Muscle layer of colon (tissue), 2 donors: ENCODE results near the gene MCTP2.
A peak's percentile ranks its signal among the peaks of the same experiment; 100 is the strongest.

Source experiments
- H3K27ac ChIP-seq: one replicate; pipeline ENCODE4 v1.7.0; 2013; ENCODE audit warnings: low read depth, mild to moderate bottlenecking, low read length, moderate library complexity
- H3K27me3 ChIP-seq, 2 donors: one replicate each; pipeline ENCODE4 v1.7.0; 2013; ENCODE audit warnings: low read length in 2 of 2, mild to moderate bottlenecking in 2 of 2; ENCODE audit not compliant: insufficient read depth in 2 of 2, control insufficient read depth in 1 of 2
- H3K36me3 ChIP-seq: one replicate; pipeline ENCODE4 v1.7.0; 2013; ENCODE audit warnings: mild to moderate bottlenecking, low read length; ENCODE audit not compliant: insufficient read depth
- H3K4me1 ChIP-seq: one replicate; pipeline ENCODE4 v1.7.0; 2013; ENCODE audit warnings: mild to moderate bottlenecking, low read length; ENCODE audit not compliant: insufficient read depth
- H3K4me3 ChIP-seq, 2 donors: one replicate each; pipeline ENCODE4 v1.7.0; 2013; ENCODE audit warnings: low read length in 2 of 2, low read depth in 1 of 2, mild to moderate bottlenecking in 1 of 2, moderate library complexity in 1 of 2
- H3K9ac ChIP-seq: one replicate; pipeline ENCODE4 v1.7.0; 2013; ENCODE audit warnings: low read length
- H3K9me3 ChIP-seq: one replicate; pipeline ENCODE4 v1.7.0; 2013; ENCODE audit warnings: mild to moderate bottlenecking, low read length
- donor health status: abdominal sarcoma.
- donor health status: Adenocarcinoma of cecum.

MCTP2 gene

DNA sequence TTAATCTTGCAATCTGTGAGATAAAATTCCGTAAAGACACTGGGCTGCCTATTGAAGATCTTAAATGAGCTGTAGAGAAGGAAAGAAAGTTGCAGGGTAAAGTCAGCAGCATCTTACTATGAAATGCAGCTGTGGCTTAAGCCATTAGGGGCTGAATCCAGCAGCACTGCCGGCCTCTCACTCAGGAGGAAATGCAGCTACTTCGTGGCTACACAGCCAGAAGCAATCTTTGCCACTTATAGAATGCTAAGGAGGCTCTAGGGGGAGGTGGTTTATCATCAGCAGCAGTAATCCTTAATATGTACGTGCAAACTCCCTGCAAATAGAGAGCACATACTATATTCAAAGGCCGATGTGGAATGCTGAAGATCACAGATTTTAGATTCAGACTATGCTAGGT lies 19.1 kb upstream of the MCTP2 start:
- no peaks in the 10 kb centered on the region for H3K36me3 ChIP-seq
- H3K27ac ChIP-seq: no peak overlapping the region
- no peaks in the 10 kb centered on the region for H3K4me1 ChIP-seq
- no peaks in the 10 kb centered on the region for H3K27me3 ChIP-seq
- no peak overlapping the region for H3K4me3 ChIP-seq
- no peak overlapping the region for H3K9ac ChIP-seq
- H3K9me3 ChIP-seq: no peaks in the 10 kb centered on the region

DNA sequence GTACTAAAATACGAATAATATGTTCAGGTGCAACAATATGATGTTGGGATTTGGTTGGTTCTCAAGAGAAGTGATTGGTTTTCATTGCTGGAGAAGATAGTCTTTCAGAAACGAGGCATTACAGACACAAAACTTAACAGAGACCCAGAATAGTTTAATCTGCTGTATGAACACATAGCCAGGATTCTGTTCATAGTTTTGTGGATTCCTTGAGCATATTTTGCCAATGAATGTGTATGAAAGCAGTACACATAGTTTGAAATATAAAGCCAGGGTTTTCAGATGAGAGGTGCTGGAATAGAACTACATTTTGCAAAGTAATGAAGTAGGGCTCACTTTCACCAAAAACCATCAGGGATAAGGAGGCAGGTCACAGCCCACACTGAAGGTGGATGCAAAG lies 5.7 kb upstream of the MCTP2 start:
- H3K36me3 ChIP-seq: no peaks in the 10 kb centered on the region

DNA sequence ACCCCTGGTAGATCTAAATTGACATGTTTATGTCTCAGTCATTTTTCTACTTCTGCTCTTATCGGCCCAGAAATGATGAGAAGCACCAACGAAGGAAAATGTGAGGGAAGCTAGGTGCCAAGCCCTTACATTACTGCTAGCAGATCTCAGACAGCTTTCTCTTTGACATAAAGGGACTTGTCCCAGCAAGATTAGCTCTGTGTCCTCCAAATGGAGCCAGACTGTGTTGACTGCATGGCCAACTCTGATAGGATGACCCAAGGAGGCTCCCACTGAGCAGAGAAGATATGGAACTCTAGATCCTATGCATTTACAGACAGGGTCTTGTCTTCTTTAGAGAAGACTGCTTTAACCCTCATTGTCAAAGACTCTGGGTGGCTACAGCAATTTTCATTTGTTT lies 2.8 kb upstream of the MCTP2 start:
- no peak overlapping the region for H3K9ac ChIP-seq
- H3K36me3 ChIP-seq: no peaks in the 10 kb centered on the region
- no peak overlapping the region for H3K27ac ChIP-seq
- peaks cover 5 to 11% of the 10 kb centered on the region in 2 donors for H3K27me3 ChIP-seq
- H3K9me3 ChIP-seq: no peaks in the 10 kb centered on the region
- H3K4me3 ChIP-seq: no peak overlapping the region
- H3K4me1 ChIP-seq: peaks cover 8% of the 10 kb centered on the region

More for the DNA sequence above, 5.7 kb upstream of the MCTP2 start:
- no peak overlapping the region for H3K4me3 ChIP-seq
- H3K4me1 ChIP-seq: peaks cover 4% of the 10 kb centered on the region
- no peaks in the 10 kb centered on the region for H3K9me3 ChIP-seq
- H3K27ac ChIP-seq: no peak overlapping the region
- H3K9ac ChIP-seq: no peak overlapping the region
- peaks cover 0 to 8% of the 10 kb centered on the region in 2 donors for H3K27me3 ChIP-seq

DNA sequence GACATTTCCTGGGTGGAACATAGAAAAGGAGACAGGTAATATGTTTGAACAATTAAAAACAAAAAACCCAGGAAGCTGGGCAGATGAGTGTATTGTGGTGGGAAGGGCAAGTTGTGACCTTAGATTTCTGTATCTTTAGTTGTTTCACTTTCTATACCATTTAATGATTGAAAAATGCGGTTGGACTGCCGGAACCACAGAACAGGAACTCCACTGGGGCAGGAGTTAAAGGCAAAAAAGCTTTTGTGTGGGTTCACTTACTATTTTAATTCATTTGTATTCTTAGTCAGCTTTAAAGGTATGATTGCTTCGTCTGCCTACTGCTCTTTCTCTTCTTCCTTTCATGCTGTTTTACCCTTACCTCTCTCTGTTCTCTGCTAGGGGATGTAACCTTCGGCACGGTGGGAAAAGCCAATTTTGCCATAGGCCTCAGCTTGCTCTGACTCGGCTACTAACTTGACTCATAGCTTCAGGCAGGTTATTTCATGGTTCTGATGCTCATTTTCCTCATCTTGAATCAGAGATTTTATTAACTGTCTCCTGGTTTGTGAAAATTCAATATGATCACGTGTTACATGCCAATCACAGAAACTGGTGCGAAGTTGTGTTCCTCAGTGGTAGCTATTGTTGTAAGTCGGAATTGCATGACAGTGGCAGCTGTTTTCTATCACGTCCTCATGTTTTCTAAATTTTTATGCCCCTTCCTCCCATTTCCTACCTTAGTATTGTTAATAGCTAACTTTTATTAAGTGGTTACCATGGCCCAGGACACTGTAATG lies 1.6 kb upstream of the MCTP2 start:
- Histone ChIP-seq H3K27me3 (peaks cover 5 to 11% of the 10 kb centered on the region in 2 donors), H3K9me3 (no peaks in the 10 kb centered on the region), H3K9ac (no peak overlapping the region), H3K36me3 (no peaks in the 10 kb centered on the region), H3K4me3 (no peak overlapping the region), H3K27ac (no peak overlapping the region), H3K4me1 (peaks cover 8% of the 10 kb centered on the region)

DNA sequence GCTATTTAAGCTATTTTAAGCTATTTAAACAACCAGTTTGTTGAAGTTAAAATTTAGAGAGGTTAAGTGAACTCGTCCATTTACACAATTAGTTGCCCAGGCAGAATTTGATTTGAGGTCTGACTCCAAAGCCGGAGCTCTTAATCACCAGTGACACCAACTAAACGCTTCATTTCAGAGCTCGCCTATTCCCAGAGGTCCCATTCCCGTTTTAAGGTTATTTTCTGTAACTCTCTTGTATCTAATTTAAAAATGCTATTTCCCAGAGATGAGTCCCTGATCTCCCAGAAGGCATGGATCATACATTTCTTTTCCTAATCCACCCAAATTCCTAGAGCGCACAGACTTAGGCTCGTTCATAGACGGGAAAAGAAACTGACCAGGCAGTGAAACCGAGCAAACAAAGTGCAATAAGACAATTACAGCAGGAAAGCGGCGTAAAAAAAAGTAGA lies 904 bp upstream of the MCTP2 start:
- no peak overlapping the region for H3K27ac ChIP-seq

DNA sequence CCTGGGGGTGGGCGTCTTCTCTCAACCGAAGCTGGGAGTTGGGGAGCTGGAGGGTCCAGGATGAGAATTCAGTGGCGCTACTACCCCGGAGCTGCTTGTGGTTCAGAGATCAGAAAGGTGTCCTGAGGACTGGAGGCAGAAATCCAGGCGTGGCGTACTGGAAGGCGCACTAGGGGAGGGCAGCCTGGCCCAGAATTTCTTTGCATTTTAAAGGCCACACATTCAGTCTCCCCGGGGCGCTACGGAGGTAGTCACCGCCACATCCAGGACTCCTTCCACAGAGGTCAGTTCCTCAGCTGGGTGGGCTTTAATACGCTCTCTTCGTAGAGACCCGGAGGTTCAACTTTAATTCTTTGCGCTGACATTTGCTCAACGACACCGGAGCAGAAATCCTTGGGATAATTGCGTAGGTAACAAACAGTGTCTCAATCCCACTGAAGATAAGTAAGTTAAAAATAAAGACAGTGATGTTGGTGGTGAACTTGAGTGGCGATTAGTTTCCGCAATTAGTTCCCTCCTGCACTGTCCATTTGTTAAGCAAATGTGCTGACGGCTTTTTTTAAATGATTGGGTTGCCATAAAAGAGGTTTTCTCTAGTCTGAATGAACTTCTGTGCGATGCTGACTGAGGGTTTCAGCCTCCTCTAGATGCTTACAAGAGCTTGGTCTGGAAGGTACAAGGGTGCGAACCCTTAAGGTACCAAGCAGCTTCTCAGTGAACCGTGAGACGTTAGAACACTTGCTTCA lies 535 bp downstream of the MCTP2 start:
- H3K36me3 ChIP-seq: no peaks in the 10 kb centered on the region
- H3K9ac ChIP-seq: no peak overlapping the region
- H3K27me3 ChIP-seq: peaks cover 5 to 11% of the 10 kb centered on the region in 2 donors
- peaks cover 8% of the 10 kb centered on the region for H3K4me1 ChIP-seq
- H3K9me3 ChIP-seq: no peaks in the 10 kb centered on the region
- H3K27ac ChIP-seq: no peak overlapping the region
- H3K4me3 ChIP-seq: peak overlapping the region; percentile 8 to 35

More for the DNA sequence above, 904 bp upstream of the MCTP2 start:
- Histone ChIP-seq H3K4me3 (peak overlapping the region; percentile 8 to 62), H3K9me3 (no peaks in the 10 kb centered on the region), H3K36me3 (no peaks in the 10 kb centered on the region), H3K4me1 (peaks cover 8% of the 10 kb centered on the region), H3K9ac (no peak overlapping the region), H3K27me3 (peaks cover 5 to 11% of the 10 kb centered on the region in 2 donors)

DNA sequence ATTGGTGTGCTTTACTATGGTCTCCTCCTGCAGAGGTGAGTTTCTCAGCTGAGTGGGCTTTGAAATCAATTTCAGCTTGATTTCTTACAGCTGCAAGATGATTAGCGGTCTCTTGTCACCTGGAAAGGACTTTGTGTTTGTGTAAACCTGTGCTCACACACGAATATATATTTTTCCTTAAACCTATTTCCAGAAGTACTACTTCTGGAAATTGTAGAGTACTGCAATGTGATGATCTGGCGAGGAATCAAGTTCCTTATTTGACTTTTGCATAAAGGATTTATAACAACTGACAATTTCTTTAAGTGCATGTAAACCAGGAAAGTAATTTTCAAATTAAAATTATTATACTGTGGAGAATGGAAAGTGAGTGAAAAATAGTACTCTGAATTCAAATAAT lies 2.1 kb downstream of the MCTP2 start:
- no peaks in the 10 kb centered on the region for H3K9me3 ChIP-seq
- H3K4me1 ChIP-seq: peaks cover 8% of the 10 kb centered on the region

DNA sequence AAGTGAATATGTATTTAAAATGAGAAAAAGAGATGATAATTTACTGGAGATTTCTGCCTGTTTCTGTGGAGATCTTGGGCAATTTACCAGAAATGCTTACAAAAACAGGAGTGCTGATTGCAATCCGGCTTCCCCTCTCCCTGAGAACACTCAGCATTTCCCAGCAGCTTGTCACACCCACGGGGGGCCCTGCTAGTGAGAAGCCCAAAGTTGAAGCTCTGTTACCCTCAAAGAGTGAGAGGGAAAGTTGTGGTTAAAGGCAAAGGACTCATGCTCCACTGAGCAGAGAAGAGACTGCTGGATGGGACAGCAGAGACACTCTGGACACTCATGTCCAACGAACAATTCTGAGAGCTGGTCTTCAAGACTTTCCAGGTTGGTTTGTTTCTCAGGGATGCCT lies 2.9 kb downstream of the MCTP2 start:
- Histone ChIP-seq H3K36me3 (no peaks in the 10 kb centered on the region), H3K4me3 (no peak overlapping the region), H3K4me1 (peaks cover 8% of the 10 kb centered on the region), H3K9me3 (no peaks in the 10 kb centered on the region), H3K27ac (no peak overlapping the region), H3K9ac (no peak overlapping the region), H3K27me3 (peaks cover 5 to 11% of the 10 kb centered on the region in 2 donors)

More for the DNA sequence above, 2.1 kb downstream of the MCTP2 start:
- peaks cover 5 to 11% of the 10 kb centered on the region in 2 donors for H3K27me3 ChIP-seq
- no peak overlapping the region for H3K27ac ChIP-seq
- H3K9ac ChIP-seq: no peak overlapping the region
- no peak overlapping the region for H3K4me3 ChIP-seq
- no peaks in the 10 kb centered on the region for H3K36me3 ChIP-seq

DNA sequence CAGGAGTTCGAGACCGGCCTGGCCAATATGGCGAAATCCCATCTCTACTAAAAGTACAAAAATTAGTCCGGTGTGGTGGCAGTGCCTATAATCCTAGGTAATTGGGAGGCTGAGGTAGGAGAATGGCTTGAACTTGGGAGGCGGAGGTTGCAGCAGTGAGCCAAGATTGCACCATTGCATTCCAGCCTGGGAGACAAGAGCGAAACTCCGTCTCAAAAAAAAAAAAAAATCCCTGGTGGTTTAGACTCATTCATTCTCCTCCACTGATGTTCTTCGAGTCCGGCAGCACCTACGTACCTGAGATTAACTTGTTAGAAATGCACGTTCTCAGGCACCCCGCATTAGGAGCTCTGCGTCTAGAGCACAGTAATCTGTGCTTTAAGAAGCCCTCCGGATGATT lies 3.7 kb downstream of the MCTP2 start:
- no peak overlapping the region for H3K9ac ChIP-seq
- no peaks in the 10 kb centered on the region for H3K9me3 ChIP-seq
- H3K4me1 ChIP-seq: peaks cover 8% of the 10 kb centered on the region
- no peak overlapping the region for H3K27ac ChIP-seq
- no peak overlapping the region for H3K4me3 ChIP-seq
- peaks cover 5 to 9% of the 10 kb centered on the region in 2 donors for H3K27me3 ChIP-seq
- no peaks in the 10 kb centered on the region for H3K36me3 ChIP-seq

DNA sequence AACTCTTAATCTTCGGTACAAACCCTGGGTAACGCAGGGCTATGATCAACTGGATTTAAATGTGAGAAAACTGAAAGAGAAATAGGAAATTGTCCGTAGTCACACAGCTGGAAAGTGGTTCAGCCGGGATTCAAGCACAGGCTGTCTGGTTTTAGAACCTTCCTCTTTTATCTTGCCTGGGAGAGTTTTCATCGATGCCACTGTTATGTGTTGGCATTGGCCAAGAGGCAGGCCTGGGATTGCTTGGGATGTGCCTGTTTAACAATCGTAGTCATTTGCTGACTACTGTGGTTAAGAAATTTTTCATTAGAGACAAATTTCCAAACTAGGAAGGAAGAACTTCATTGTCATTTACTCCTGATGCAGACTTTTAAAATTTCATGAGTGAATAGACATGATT lies 4.3 kb downstream of the MCTP2 start:
- peaks cover 4% of the 10 kb centered on the region for H3K4me1 ChIP-seq
- H3K27ac ChIP-seq: no peak overlapping the region
- H3K27me3 ChIP-seq: peaks cover 3 to 5% of the 10 kb centered on the region in 2 donors
- no peak overlapping the region for H3K9ac ChIP-seq
- H3K9me3 ChIP-seq: no peaks in the 10 kb centered on the region
- no peaks in the 10 kb centered on the region for H3K36me3 ChIP-seq
- no peak overlapping the region for H3K4me3 ChIP-seq

DNA sequence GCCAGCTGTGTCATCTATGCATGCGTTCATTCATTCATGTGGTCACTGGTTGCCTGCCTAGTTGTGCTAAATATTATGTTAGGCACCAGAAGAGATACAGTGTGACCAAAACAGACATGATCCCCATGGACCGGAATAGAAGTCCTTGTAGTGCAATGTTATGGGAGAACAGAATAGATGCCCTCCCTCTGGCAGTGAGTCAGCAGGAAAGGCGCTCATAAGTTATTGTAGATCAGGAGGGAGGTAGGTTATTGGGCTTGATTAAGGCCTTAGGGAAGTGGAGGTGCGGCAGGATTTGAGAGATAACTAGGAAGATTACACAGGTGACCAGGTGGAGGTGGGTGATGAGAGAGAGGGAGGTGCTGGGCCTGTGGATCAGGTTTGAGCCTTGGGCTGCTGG lies 5.2 kb downstream of the MCTP2 start:
- no peak overlapping the region for H3K27ac ChIP-seq
- H3K4me3 ChIP-seq: no peak overlapping the region
- no peak overlapping the region for H3K9ac ChIP-seq
- H3K27me3 ChIP-seq: peaks cover 0 to under 1% of the 10 kb centered on the region in 2 donors
- H3K9me3 ChIP-seq: no peaks in the 10 kb centered on the region
- no peaks in the 10 kb centered on the region for H3K36me3 ChIP-seq
- H3K4me1 ChIP-seq: no peaks in the 10 kb centered on the region
